HCT116 (cell line): ENCODE measurements around the gene BTBD3. TPM values are rescaled to one million over a fixed set of nuclear protein-coding genes. Genes with fewer than 3 reads are reported as not detected.

Experiments used
- ATAC-seq: fragments of 200-7000 bp; cut with Tn5 transposase; 2 replicates; pipeline ENCODE4 v1.9.1; 2020; ENCODE audit warnings: mild to moderate bottlenecking, moderate library complexity
- BruUV-seq: library from RNA; stranded (reverse); fragments of 400-500 nt; replicated peaks from 2 replicates; lab custom pipeline; 2021; lab: Mats Ljungman, UMichigan
- CTCF ChIA-PET: fragments of 300-600 bp; sonication (Branson Sonifier 250); formaldehyde crosslinking; loops from one replicate; lab custom pipeline; 2021; ENCODE audit warnings: antibody characterized with exemption; lab: Charles Lee
- POLR2A ChIA-PET: fragments of 300-600, 350-600 bp; sonication (Branson Sonifier 250); formaldehyde crosslinking; loops from one replicate; lab custom pipeline; 2021; ENCODE audit warnings: antibody characterized with exemption; lab: Charles Lee
- RAD21 ChIA-PET, 2 experiments: fragments of 300-600 bp; sonication (Branson Sonifier 250); formaldehyde crosslinking; loops; one replicate each; lab custom pipeline; 2023; ENCODE audit warnings: low total read pairs in 2 of 2; ENCODE audit not compliant: uncharacterized antibody in 2 of 2, unreplicated experiment in 2 of 2, low non-redundant PET in 1 of 2; lab: Charles Lee
- DNase-seq: peaks from one replicate; pipeline ENCODE4 v3.0.0-alpha.2; 2010; ENCODE audit warnings: low read depth, low spot score
- H2AFZ ChIP-seq: fragments of 200-600 bp; shearing (Covaris generic), sonication (generic); 2 replicates; pipeline ENCODE4 v1.6.1; 2017; ENCODE audit warnings: low read depth, mixed run types, mixed read lengths, antibody characterized with exemption, low read length; ENCODE audit not compliant: poor library complexity, severe bottlenecking
- H3K27ac ChIP-seq: 2 replicates; pipeline ENCODE4 v1.5.1; 2012; ENCODE audit warnings: low read depth, low read length
- H3K27me3 ChIP-seq: fragments of 200-600 bp; sonication (generic); 2 replicates; pipeline ENCODE4 v1.6.1; 2016; ENCODE audit warnings: mixed run types, low read length, mixed read lengths; ENCODE audit not compliant: insufficient read depth
- H3K36me3 ChIP-seq, 2 experiments: fragments of 200-500 bp in 1 of 2; fragments of 200-600 bp in 1 of 2; sonication (Bioruptor generic) in 1 of 2; sonication (generic) in 1 of 2; 2 replicates each; pipeline versions ENCODE4 v1.5.1 to v1.6.1; 2014 to 2016; ENCODE audit warnings: low read length in 2 of 2, inconsistent platforms in 1 of 2, mixed read lengths in 1 of 2, mixed run types in 1 of 2; ENCODE audit not compliant: insufficient read depth in 2 of 2, control insufficient read depth in 1 of 2
- H3K4me1 ChIP-seq, 2 experiments: fragments of 200-600 bp in 1 of 2; sonication (generic) in 1 of 2; 2 replicates each; pipeline versions ENCODE4 v1.5.1 to v1.6.1; 2012 to 2017; ENCODE audit warnings: low read length in 2 of 2, inconsistent platforms in 1 of 2, mild to moderate bottlenecking in 1 of 2, mixed read lengths in 1 of 2, mixed run types in 1 of 2, moderate library complexity in 1 of 2; ENCODE audit not compliant: insufficient read depth in 2 of 2, control insufficient read depth in 1 of 2
- H3K4me2 ChIP-seq: fragments of 200-600 bp; sonication (generic); 2 replicates; pipeline ENCODE4 v1.6.1; 2017; ENCODE audit warnings: mixed run types, low read length, mixed read lengths
- H3K4me3 ChIP-seq, 2 experiments: fragments of 200-600 bp in 1 of 2; sonication (generic) in 1 of 2; replicated peaks in 1 of 2; 2 replicates each; pipeline ENCODE4 v1.5.1; 2011 to 2016; ENCODE audit warnings: low read length in 2 of 2, control low read depth in 1 of 2, low read depth in 1 of 2, mild to moderate bottlenecking in 1 of 2, mixed read lengths in 1 of 2, mixed run types in 1 of 2
- H3K79me2 ChIP-seq: fragments of 200-600 bp; sonication (generic); 2 replicates; pipeline ENCODE4 v1.6.1; 2017; ENCODE audit warnings: mild to moderate bottlenecking, mixed run types, low read length, moderate library complexity, mixed read lengths; ENCODE audit not compliant: insufficient read depth
- H3K9ac ChIP-seq: fragments of 200-600 bp; sonication (generic); 2 replicates; pipeline ENCODE4 v1.6.1; 2016; ENCODE audit warnings: low read length, mixed read lengths
- H3K9me2 ChIP-seq: fragments of 200-600 bp; sonication (generic), shearing (Covaris generic); 2 replicates; pipeline ENCODE4 v1.6.1; 2017; ENCODE audit warnings: mixed run types, mild to moderate bottlenecking, moderate library complexity; ENCODE audit not compliant: insufficient read depth
- H3K9me3 ChIP-seq, 2 experiments: fragments of 200-500 bp in 1 of 2; fragments of 200-600 bp in 1 of 2; sonication (Bioruptor generic) in 1 of 2; sonication (generic) in 1 of 2; 2 replicates each; pipeline ENCODE4 v1.6.1; 2014 to 2017; ENCODE audit warnings: low read length in 2 of 2, mixed read lengths in 2 of 2, inconsistent platforms in 1 of 2, low read depth in 1 of 2, mild to moderate bottlenecking in 1 of 2, mixed run types in 1 of 2, moderate library complexity in 1 of 2; ENCODE audit not compliant: control insufficient read depth in 1 of 2, insufficient read depth in 1 of 2
- H4K20me1 ChIP-seq: fragments of 200-600 bp; sonication (generic), shearing (Covaris generic); 2 replicates; pipeline ENCODE4 v1.6.1; 2017; ENCODE audit warnings: mixed run types, mild to moderate bottlenecking, moderate library complexity; ENCODE audit not compliant: insufficient read depth
- CBX3 ChIP-seq: IDR thresholded peaks from 2 replicates; pipeline ENCODE4 v1.6.1; 2012; ENCODE audit warnings: low read depth
- CEBPB ChIP-seq: IDR thresholded peaks from 2 replicates; pipeline ENCODE4 v1.6.1; 2012; ENCODE audit warnings: low read depth
- ELF1 ChIP-seq: IDR thresholded peaks from 2 replicates; pipeline ENCODE4 v1.6.1; 2012; ENCODE audit warnings: low read depth, borderline replicate concordance
- EZH2phosphoT487 ChIP-seq: fragments of 200-600 bp; IDR thresholded peaks from 2 replicates; pipeline ENCODE4 v1.6.1; 2018; ENCODE audit warnings: antibody characterized with exemption, borderline replicate concordance
- FOSL1 ChIP-seq: IDR thresholded peaks from 2 replicates; pipeline ENCODE4 v1.6.1; 2012; ENCODE audit warnings: low read depth
- JUND ChIP-seq: IDR thresholded peaks from 2 replicates; pipeline ENCODE4 v1.6.1; 2012
- POLR2A ChIP-seq: IDR thresholded peaks from 2 replicates; pipeline ENCODE4 v1.7.0; 2011; ENCODE audit warnings: borderline replicate concordance; ENCODE audit not compliant: insufficient read depth, insufficient read length; ENCODE audit errors: extremely low read depth
- RAD21 ChIP-seq: IDR thresholded peaks from 2 replicates; pipeline ENCODE4 v1.6.1; 2012; ENCODE audit warnings: low read depth, mild to moderate bottlenecking
- SIN3A ChIP-seq: IDR thresholded peaks from 2 replicates; pipeline ENCODE4 v1.6.1; 2012; ENCODE audit warnings: low read depth
- SRF ChIP-seq: IDR thresholded peaks from 2 replicates; pipeline ENCODE4 v1.6.1; 2012; ENCODE audit warnings: low read depth
- TCF7L2 ChIP-seq: IDR thresholded peaks from 2 replicates; pipeline ENCODE4 v1.7.0; 2011; ENCODE audit warnings: borderline replicate concordance, inconsistent platforms; ENCODE audit not compliant: insufficient read depth, insufficient read length; ENCODE audit errors: extremely low read depth
- ZFX ChIP-seq: fragments of 450-650 bp; IDR thresholded peaks from 2 replicates; pipeline ENCODE4 v1.6.1; 2017
- ZNF274 ChIP-seq: fragments of 200-500 bp; sonication (Bioruptor generic); IDR thresholded peaks from 2 replicates; pipeline ENCODE4 v1.6.1; 2014; ENCODE audit warnings: mild to moderate bottlenecking, low read depth, low read length, inconsistent platforms
- intact Hi-C: fragments of 100-400 bp; cut with micrococcal nuclease; formaldehyde crosslinking; loops from 2 replicates; pipeline ENCODE4 v1.10.0; 2022
- total RNA-seq: library from RNA; stranded (reverse); gene quantifications from one replicate; pipeline ENCODE4 v1.2.1, GENCODE V29; 2021; ENCODE audit not compliant: unreplicated experiment
- TF ChIP-seq, protein P1 (sequence below), 3 experiments: fragments of 200-600 bp in 1 of 3; sonication (generic) in 1 of 3; IDR thresholded peaks in 2 of 3; conservative IDR thresholded peaks in 1 of 3; 2 replicates each; pipeline ENCODE4 v1.5.1; 2012 to 2017; ENCODE audit warnings: low read depth in 2 of 3, low read length in 2 of 3, antibody characterized with exemption in 1 of 3, borderline replicate concordance in 1 of 3, control low read depth in 1 of 3, mild to moderate bottlenecking in 1 of 3, mixed read lengths in 1 of 3, mixed run types in 1 of 3, moderate library complexity in 1 of 3; ENCODE audit not compliant: insufficient read depth in 1 of 3
- TF ChIP-seq, protein P2 (sequence below): IDR thresholded peaks from 2 replicates; pipeline ENCODE4 v1.6.1; 2012
- TF ChIP-seq, protein P3 (sequence below): IDR thresholded peaks from 2 replicates; pipeline ENCODE4 v1.6.1; 2011; ENCODE audit warnings: mild to moderate bottlenecking, low read length, moderate library complexity; ENCODE audit not compliant: insufficient replicate concordance; ENCODE audit errors: extremely low read depth
- TF ChIP-seq, protein P4 (sequence below): IDR thresholded peaks from 2 replicates; pipeline ENCODE4 v1.6.1; 2012
- TF ChIP-seq, protein P5 (sequence below): IDR thresholded peaks from 2 replicates; pipeline ENCODE4 v1.6.1; 2012; ENCODE audit warnings: low read depth

The BTBD3 gene
- total RNA-seq, 1 experiment from 2014 or later, result 20.2 TPM

DNA sequence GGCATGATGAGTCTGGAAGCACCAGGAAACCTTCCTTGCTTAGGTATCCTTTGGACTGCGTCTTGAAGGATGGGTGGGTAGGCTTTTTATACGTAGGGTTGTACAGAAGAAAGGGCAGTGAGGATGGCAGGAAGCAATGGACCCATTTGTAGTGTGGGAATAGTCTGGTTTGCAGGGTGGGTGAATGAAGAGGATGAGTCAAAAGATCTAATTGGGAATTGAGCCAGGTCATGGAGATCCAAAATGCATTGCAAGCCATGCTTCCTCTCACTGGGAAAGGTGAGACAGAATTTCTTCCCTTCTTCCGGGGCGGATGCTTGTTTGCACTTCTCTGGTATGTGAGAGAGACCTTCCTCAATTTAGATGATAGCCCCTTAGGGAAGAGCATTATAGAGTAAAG is 10.1 kb upstream of the BTBD3 start:
- H3K27me3 ChIP-seq, result no peaks in the 10 kb centered on the region
- H3K79me2 ChIP-seq, result peaks cover 67% of the 10 kb centered on the region
- no peak overlapping the region for H3K4me3 ChIP-seq
- H3K4me1 ChIP-seq, result peaks cover 0 to 18% of the 10 kb centered on the region in 2 experiments; a peak in 1 of 4 replicates
- H3K9me2 ChIP-seq, result no peaks in the 10 kb centered on the region; the same call in 1 of the 2 replicates
- no peak overlapping the region for H2AFZ ChIP-seq
- ATAC-seq (no peak), DNase-seq (no peak)
- TF ChIP-seq RAD21, result no peak
- TF ChIP-seq CBX3, result no peak
- no peak for TF ChIP-seq JUND
- TF ChIP-seq, protein P1, sequence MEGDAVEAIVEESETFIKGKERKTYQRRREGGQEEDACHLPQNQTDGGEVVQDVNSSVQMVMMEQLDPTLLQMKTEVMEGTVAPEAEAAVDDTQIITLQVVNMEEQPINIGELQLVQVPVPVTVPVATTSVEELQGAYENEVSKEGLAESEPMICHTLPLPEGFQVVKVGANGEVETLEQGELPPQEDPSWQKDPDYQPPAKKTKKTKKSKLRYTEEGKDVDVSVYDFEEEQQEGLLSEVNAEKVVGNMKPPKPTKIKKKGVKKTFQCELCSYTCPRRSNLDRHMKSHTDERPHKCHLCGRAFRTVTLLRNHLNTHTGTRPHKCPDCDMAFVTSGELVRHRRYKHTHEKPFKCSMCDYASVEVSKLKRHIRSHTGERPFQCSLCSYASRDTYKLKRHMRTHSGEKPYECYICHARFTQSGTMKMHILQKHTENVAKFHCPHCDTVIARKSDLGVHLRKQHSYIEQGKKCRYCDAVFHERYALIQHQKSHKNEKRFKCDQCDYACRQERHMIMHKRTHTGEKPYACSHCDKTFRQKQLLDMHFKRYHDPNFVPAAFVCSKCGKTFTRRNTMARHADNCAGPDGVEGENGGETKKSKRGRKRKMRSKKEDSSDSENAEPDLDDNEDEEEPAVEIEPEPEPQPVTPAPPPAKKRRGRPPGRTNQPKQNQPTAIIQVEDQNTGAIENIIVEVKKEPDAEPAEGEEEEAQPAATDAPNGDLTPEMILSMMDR (IDR thresholded peaks at IDR 0.05 in 2 of 3, conservative IDR thresholded peaks at IDR 0.05 in 1 of 3; ENCODE audit: borderline replicate concordance in 1 of 3, insufficient read depth in 1 of 3, low read depth in 2 of 3, low read length in 2 of 3), result no peak
- TF ChIP-seq, protein P2, sequence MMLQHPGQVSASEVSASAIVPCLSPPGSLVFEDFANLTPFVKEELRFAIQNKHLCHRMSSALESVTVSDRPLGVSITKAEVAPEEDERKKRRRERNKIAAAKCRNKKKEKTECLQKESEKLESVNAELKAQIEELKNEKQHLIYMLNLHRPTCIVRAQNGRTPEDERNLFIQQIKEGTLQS, result no peak
- no peak for TF ChIP-seq POLR2A
- TF ChIP-seq SRF, result no peak
- no peak for TF ChIP-seq SIN3A
- TF ChIP-seq EZH2phosphoT487, result no peak
- TF ChIP-seq CEBPB, result no peak
- TF ChIP-seq, protein P3, sequence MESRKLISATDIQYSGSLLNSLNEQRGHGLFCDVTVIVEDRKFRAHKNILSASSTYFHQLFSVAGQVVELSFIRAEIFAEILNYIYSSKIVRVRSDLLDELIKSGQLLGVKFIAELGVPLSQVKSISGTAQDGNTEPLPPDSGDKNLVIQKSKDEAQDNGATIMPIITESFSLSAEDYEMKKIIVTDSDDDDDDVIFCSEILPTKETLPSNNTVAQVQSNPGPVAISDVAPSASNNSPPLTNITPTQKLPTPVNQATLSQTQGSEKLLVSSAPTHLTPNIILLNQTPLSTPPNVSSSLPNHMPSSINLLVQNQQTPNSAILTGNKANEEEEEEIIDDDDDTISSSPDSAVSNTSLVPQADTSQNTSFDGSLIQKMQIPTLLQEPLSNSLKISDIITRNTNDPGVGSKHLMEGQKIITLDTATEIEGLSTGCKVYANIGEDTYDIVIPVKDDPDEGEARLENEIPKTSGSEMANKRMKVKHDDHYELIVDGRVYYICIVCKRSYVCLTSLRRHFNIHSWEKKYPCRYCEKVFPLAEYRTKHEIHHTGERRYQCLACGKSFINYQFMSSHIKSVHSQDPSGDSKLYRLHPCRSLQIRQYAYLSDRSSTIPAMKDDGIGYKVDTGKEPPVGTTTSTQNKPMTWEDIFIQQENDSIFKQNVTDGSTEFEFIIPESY, result no peak
- TF ChIP-seq TCF7L2, result no peak
- TF ChIP-seq ZFX, result no peak
- TF ChIP-seq, protein P4, sequence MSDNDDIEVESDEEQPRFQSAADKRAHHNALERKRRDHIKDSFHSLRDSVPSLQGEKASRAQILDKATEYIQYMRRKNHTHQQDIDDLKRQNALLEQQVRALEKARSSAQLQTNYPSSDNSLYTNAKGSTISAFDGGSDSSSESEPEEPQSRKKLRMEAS, result no peak
- no peak for TF ChIP-seq ZNF274
- TF ChIP-seq ELF1, result no peak
- TF ChIP-seq FOSL1, result no peak
- TF ChIP-seq, protein P5, sequence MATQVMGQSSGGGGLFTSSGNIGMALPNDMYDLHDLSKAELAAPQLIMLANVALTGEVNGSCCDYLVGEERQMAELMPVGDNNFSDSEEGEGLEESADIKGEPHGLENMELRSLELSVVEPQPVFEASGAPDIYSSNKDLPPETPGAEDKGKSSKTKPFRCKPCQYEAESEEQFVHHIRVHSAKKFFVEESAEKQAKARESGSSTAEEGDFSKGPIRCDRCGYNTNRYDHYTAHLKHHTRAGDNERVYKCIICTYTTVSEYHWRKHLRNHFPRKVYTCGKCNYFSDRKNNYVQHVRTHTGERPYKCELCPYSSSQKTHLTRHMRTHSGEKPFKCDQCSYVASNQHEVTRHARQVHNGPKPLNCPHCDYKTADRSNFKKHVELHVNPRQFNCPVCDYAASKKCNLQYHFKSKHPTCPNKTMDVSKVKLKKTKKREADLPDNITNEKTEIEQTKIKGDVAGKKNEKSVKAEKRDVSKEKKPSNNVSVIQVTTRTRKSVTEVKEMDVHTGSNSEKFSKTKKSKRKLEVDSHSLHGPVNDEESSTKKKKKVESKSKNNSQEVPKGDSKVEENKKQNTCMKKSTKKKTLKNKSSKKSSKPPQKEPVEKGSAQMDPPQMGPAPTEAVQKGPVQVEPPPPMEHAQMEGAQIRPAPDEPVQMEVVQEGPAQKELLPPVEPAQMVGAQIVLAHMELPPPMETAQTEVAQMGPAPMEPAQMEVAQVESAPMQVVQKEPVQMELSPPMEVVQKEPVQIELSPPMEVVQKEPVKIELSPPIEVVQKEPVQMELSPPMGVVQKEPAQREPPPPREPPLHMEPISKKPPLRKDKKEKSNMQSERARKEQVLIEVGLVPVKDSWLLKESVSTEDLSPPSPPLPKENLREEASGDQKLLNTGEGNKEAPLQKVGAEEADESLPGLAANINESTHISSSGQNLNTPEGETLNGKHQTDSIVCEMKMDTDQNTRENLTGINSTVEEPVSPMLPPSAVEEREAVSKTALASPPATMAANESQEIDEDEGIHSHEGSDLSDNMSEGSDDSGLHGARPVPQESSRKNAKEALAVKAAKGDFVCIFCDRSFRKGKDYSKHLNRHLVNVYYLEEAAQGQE, result no peak
- intact Hi-C loops, result loop anchor here (5.0 kb wide), 1 partner anchor 50 kb away; no protein-coding TSS in a partner anchor
- H3K36me3 ChIP-seq, result no peaks in the 10 kb centered on the region; a peak in 1 of 4 replicates
- BruUV-seq, result no TSS peak
- H3K27ac ChIP-seq, result no peak overlapping the region
- RAD21 ChIA-PET, result no interaction called here
- H3K9ac ChIP-seq, result no peak overlapping the region
- CTCF ChIA-PET, result no interaction called here
- H3K4me2 ChIP-seq, result no peak overlapping the region
- POLR2A ChIA-PET, result no interaction called here
- H4K20me1 ChIP-seq, result no peaks in the 10 kb centered on the region
- H3K9me3 ChIP-seq, result no peaks in the 10 kb centered on the region
